C4-2B (cell line): ENCODE measurements around the gene C1QL4.

Experiments
- H3K27ac ChIP-seq: fragments of 450-650 bp; 2 replicates; pipeline ENCODE4 v1.5.1; 2017
- CTCF ChIP-seq: fragments of 450-650 bp; conservative IDR thresholded peaks from 2 replicates; pipeline ENCODE4 v1.5.1; 2017; ENCODE audit warnings: mild to moderate bottlenecking
- ZFX ChIP-seq: fragments of 450-650 bp; IDR thresholded peaks from 2 replicates; pipeline ENCODE4 v1.6.1; 2017

Gene C1QL4

GRCh38 chr12:49346659-49347310 is 9.8 kb upstream of the C1QL4 start, which contains the start of gene DNAJC22:
Gene DNAJC22 (plus strand): TSS chr12:49346888. CDS start chr12:49348873, 1,985 bp downstream.
- TF ChIP-seq CTCF (no peak), ZFX (0 out of 2 replicates have a peak, but pooled peaks have one; percentile 31)
- peak within 1 kb of the TSS; percentile 92 for H3K27ac ChIP-seq

DNA sequence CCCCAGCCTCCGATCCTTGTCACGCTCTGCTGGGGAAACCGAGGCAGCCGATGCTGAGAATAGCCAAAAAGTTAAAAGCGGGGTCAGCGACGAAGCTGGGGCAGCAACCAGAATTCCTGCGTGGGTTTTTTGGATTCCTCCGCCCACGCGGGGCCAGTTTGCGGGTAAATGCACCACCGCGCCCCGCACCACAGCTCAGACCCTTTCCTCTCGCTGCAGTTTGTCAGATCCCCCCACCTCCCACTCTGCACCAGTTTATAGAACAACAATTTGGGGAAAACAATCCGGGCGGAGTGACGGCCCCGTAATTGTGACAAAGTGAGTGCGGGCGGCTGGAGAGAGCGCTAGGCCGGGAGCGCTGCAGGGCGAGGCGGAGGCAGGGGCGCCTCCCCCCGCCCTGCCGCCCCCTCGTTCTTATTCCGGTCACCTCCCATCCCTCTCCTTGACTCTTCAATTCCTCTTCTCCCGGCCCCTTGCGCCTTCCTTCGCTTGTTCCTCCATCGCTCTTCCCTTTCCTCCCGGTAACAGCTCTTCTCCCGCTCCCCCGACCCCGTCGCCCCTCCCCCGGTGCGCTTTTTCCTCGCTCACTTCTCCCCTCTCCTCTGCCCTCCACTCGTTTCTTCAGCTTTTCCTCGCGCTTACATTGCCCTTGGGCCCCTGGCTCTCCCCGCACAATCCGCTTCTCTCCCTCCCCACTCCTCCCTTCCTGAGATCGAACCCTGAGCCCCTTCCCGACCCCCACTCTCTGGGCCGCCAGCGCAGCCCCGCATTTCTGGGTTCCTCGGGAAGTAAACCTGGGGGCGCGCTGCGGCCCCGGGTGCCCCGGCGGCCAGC is 9.1 kb upstream of the C1QL4 start:
- TF ChIP-seq ZFX = no peak
- no peak for TF ChIP-seq CTCF
- peak overlapping the region; percentile 92 for H3K27ac ChIP-seq

GRCh38 chr12:49345051-49345824 is 8.2 kb upstream of the C1QL4 start:
- no peak for TF ChIP-seq CTCF
- no peak for TF ChIP-seq ZFX
- H3K27ac ChIP-seq = no peak overlapping the region

DNA sequence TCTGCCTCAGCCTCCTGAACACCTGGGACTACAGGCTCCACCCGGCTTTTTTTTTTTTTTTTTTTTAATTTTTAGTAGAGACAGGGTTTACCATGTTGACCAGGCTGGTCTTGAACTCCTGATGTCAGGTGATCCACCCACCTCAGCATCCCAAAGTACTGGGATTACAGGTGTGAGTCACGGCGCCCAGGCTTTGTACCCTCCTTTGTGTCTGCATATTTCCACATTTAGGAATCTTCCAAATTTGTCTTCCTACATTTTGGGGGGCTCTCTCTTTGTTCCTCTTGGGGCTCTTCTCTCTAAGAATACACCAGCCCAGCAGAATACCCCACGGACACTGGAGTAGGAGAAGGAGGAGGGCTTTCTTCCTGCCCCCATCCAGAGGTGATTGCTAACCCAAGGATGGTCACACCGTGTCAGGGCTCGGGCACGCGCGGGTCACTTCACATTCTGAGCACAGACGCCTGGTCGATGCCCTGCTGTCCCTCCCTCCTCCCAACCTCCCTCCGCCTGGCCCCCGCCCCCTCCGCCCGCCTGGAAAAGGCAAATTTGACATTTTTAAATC is 7.6 kb upstream of the C1QL4 start:
- no peak overlapping the region for H3K27ac ChIP-seq
- TF ChIP-seq ZFX (no peak), CTCF (no peak)

- TF ChIP-seq CTCF (no peak), ZFX (no peak)
- H3K27ac ChIP-seq = no peak overlapping the region
Measured at GRCh38 chr12:49342914-49343731, 6.1 kb upstream of the C1QL4 start.

- TF ChIP-seq ZFX = no peak
- TF ChIP-seq CTCF = peak; percentile 88
- no peak overlapping the region for H3K27ac ChIP-seq
Measured at GRCh38 chr12:49342066-49342913, 5.3 kb upstream of the C1QL4 start.
